ENCODE results near the gene EDIL3.

Gene EDIL3

GRCh38 chr5:84086511-84086910 lies 298.2 kb downstream of the EDIL3 start:
- Histone ChIP-seq H3K4me1 (ENCODE audit: low read length) (no peaks in the 10 kb centered on the region), H2AFZ (ENCODE audit: low read depth, low read length) (no peak overlapping the region), H3K36me3 (replicated peaks; ENCODE audit: low read depth, low read length) (no peaks in the 10 kb centered on the region), H3K4me2 (ENCODE audit: low read length) (no peak overlapping the region), H3K27ac (ENCODE audit: low read length) (no peak overlapping the region), H3K79me2 (ENCODE audit: low read length) (no peaks in the 10 kb centered on the region), H3K9me3 (ENCODE audit: insufficient read depth, low read length) (no peaks in the 10 kb centered on the region), H3K4me3 (ENCODE audit: low read length) (no peak overlapping the region), H4K20me1 (ENCODE audit: insufficient read depth, low read length) (no peaks in the 10 kb centered on the region), H3K9ac (ENCODE audit: low read length) (no peak overlapping the region), H3K27me3 (ENCODE audit: low read depth, low read length) (no peaks in the 10 kb centered on the region)
- TF ChIP-seq CTCF (IDR thresholded peaks at IDR 0.05; ENCODE audit: low read depth, low read length) (no peak), EZH2phosphoT487 (IDR thresholded peaks at IDR 0.05; ENCODE audit: low read depth) (no peak)

GRCh38 chr5:84085387-84086041 lies 299.2 kb downstream of the EDIL3 start:
- Histone ChIP-seq H4K20me1 (ENCODE audit: insufficient read depth, low read length) (no peaks in the 10 kb centered on the region), H3K27me3 (ENCODE audit: low read depth, low read length) (no peaks in the 10 kb centered on the region), H3K4me3 (ENCODE audit: low read length) (no peak overlapping the region), H3K27ac (ENCODE audit: low read length) (no peak overlapping the region), H3K79me2 (ENCODE audit: low read length) (no peaks in the 10 kb centered on the region), H3K4me1 (ENCODE audit: low read length) (no peaks in the 10 kb centered on the region), H3K36me3 (replicated peaks; ENCODE audit: low read depth, low read length) (no peaks in the 10 kb centered on the region), H3K9ac (ENCODE audit: low read length) (no peak overlapping the region), H3K4me2 (ENCODE audit: low read length) (no peak overlapping the region), H3K9me3 (ENCODE audit: insufficient read depth, low read length) (no peaks in the 10 kb centered on the region), H2AFZ (ENCODE audit: low read depth, low read length) (no peak overlapping the region)
- no peak for TF ChIP-seq EZH2phosphoT487 (IDR thresholded peaks at IDR 0.05; ENCODE audit: low read depth)
- no peak for TF ChIP-seq CTCF (IDR thresholded peaks at IDR 0.05; ENCODE audit: low read depth, low read length)

GRCh38 chr5:84080908-84081307 lies 303.8 kb downstream of the EDIL3 start:
- H3K9ac ChIP-seq (ENCODE audit: low read length), result no peak overlapping the region
- H4K20me1 ChIP-seq (ENCODE audit: insufficient read depth, low read length), result no peaks in the 10 kb centered on the region
- no peaks in the 10 kb centered on the region for H3K36me3 ChIP-seq (replicated peaks; ENCODE audit: low read depth, low read length)
- TF ChIP-seq CTCF (IDR thresholded peaks at IDR 0.05; ENCODE audit: low read depth, low read length) (no peak), EZH2phosphoT487 (IDR thresholded peaks at IDR 0.05; ENCODE audit: low read depth) (no peak)
- H3K9me3 ChIP-seq (ENCODE audit: insufficient read depth, low read length), result no peaks in the 10 kb centered on the region
- no peak overlapping the region for H3K27ac ChIP-seq (ENCODE audit: low read length)
- no peak overlapping the region for H3K4me2 ChIP-seq (ENCODE audit: low read length)
- no peak overlapping the region for H2AFZ ChIP-seq (ENCODE audit: low read depth, low read length)
- no peak overlapping the region for H3K4me3 ChIP-seq (ENCODE audit: low read length)
- no peaks in the 10 kb centered on the region for H3K79me2 ChIP-seq (ENCODE audit: low read length)
- H3K4me1 ChIP-seq (ENCODE audit: low read length), result no peaks in the 10 kb centered on the region
- H3K27me3 ChIP-seq (ENCODE audit: low read depth, low read length), result no peaks in the 10 kb centered on the region

- no peaks in the 10 kb centered on the region for H4K20me1 ChIP-seq (ENCODE audit: insufficient read depth, low read length)
- no peaks in the 10 kb centered on the region for H3K4me1 ChIP-seq (ENCODE audit: low read length)
- no peak overlapping the region for H3K9ac ChIP-seq (ENCODE audit: low read length)
- no peaks in the 10 kb centered on the region for H3K36me3 ChIP-seq (replicated peaks; ENCODE audit: low read depth, low read length)
- no peak overlapping the region for H2AFZ ChIP-seq (ENCODE audit: low read depth, low read length)
- TF ChIP-seq EZH2phosphoT487 (IDR thresholded peaks at IDR 0.05; ENCODE audit: low read depth) (no peak), CTCF (IDR thresholded peaks at IDR 0.05; ENCODE audit: low read depth, low read length) (no peak)
- no peaks in the 10 kb centered on the region for H3K9me3 ChIP-seq (ENCODE audit: insufficient read depth, low read length)
- no peaks in the 10 kb centered on the region for H3K27me3 ChIP-seq (ENCODE audit: low read depth, low read length)
- H3K4me3 ChIP-seq (ENCODE audit: low read length), result no peak overlapping the region
- H3K27ac ChIP-seq (ENCODE audit: low read length), result no peak overlapping the region
- no peaks in the 10 kb centered on the region for H3K79me2 ChIP-seq (ENCODE audit: low read length)
- H3K4me2 ChIP-seq (ENCODE audit: low read length), result no peak overlapping the region
Measured at GRCh38 chr5:84072339-84072738, 312.3 kb downstream of the EDIL3 start.
